Epithelial cell of proximal tubule (primary cell): ENCODE data around the gene ANKRD42. TPM values are rescaled to one million over a fixed set of nuclear protein-coding genes. Genes with fewer than 3 reads are reported as not detected.

Source experiments
- DNase-seq: peaks from one replicate; pipeline ENCODE4 v3.0.0-alpha.2; 2011; ENCODE audit warnings: low read depth
- H3K4me3 ChIP-seq: 2 replicates; pipeline ENCODE4 v1.5.1; 2011; ENCODE audit warnings: low read depth, mild to moderate bottlenecking, low read length
- total RNA-seq: library from RNA; depleted of rRNA; stranded (reverse); fragments of >200 nt; gene quantifications from 2 replicates; pipeline ENCODE4 v1.2.3, GENCODE V29; 2015
- TF ChIP-seq, protein P1 (sequence below): conservative IDR thresholded peaks from 2 replicates; pipeline ENCODE4 v1.5.1; 2012; ENCODE audit warnings: low read depth, mild to moderate bottlenecking, low read length

ANKRD42 gene
- total RNA-seq, 1 donor from 2014 or later = 5.3 TPM

GRCh38 chr11:83156144-83156995 is 37.1 kb upstream of the ANKRD42 start:
- peak; percentile 98 for DNase-seq
- TF ChIP-seq, protein P1, sequence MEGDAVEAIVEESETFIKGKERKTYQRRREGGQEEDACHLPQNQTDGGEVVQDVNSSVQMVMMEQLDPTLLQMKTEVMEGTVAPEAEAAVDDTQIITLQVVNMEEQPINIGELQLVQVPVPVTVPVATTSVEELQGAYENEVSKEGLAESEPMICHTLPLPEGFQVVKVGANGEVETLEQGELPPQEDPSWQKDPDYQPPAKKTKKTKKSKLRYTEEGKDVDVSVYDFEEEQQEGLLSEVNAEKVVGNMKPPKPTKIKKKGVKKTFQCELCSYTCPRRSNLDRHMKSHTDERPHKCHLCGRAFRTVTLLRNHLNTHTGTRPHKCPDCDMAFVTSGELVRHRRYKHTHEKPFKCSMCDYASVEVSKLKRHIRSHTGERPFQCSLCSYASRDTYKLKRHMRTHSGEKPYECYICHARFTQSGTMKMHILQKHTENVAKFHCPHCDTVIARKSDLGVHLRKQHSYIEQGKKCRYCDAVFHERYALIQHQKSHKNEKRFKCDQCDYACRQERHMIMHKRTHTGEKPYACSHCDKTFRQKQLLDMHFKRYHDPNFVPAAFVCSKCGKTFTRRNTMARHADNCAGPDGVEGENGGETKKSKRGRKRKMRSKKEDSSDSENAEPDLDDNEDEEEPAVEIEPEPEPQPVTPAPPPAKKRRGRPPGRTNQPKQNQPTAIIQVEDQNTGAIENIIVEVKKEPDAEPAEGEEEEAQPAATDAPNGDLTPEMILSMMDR = no peak
- H3K4me3 ChIP-seq = peak overlapping the region; percentile 62

GRCh38 chr11:83156996-83157593 is 36.4 kb upstream of the ANKRD42 start, which contains the start of gene PCF11:
TSS of gene PCF11 (plus strand) at chr11:83157131. CDS start at chr11:83157440, 309 bp downstream.
- H3K4me3 ChIP-seq = peak within 1 kb of the TSS; percentile 82
- DNase-seq = no peak
- TF ChIP-seq, protein P1 = no peak

DNA sequence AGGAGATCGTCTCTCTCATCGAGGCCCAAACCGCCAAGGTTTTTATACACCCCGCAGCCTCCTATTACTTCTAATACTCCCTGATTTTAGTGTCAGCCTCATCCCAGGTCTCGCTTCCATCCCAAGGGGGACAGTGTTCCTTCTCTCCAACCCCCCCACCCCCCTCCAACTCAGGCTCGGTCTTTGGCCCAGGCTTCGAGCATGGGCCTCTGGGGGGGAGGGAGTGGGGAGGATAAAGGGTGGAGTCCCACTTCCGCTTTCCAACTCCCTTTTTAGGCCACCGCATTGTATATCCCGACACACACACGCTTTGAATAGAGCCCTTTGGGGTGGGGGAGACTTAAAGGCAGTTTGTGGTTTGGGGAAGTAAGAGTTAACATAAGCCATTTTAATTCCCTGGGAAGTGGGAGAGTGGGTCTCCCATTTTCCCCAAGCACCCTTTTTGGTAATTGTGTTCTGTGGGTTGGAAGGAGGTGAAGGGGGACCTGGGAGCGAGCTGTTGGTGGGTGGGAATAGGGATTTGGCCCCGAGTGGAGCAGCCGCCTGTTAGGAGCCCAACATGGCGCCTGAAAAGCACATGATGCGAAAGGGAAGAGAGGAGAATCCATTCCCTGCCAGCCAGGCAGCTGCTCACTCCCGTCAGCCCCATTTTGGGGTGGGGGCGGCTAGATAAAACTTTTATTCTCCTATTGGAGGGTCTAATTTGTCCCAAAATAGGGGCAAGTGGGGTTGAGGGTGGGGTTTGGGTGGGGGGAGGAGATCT is 35.7 kb upstream of the ANKRD42 start:
- DNase-seq = no peak
- TF ChIP-seq, protein P1 = no peak

DNA sequence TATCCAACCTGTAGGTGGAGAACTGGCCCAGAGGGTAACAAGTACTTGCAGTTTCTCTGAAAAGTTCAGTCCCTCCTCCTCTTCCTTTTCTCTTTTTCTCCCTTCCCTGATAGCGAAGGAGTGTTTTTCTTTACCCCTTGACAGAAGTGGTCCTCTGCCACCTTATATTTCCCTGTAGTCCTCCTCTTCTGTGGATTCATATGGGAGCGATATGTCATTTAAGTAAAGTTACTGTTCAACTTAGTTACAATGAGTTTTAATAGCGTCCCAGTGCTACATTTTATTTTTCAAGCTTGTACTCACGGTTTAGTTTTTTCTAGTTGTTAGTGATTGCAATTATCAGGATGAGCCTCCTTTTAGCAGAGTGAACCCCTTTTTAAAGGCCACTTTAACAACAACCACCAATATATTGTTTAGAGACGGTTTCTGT is 35.1 kb upstream of the ANKRD42 start:
- DNase-seq = no peak
- TF ChIP-seq, protein P1 = no peak
- peak overlapping the region; percentile 82 for H3K4me3 ChIP-seq

More for the DNA sequence above, 35.7 kb upstream of the ANKRD42 start:
- peak overlapping the region; percentile 82 for H3K4me3 ChIP-seq

DNA sequence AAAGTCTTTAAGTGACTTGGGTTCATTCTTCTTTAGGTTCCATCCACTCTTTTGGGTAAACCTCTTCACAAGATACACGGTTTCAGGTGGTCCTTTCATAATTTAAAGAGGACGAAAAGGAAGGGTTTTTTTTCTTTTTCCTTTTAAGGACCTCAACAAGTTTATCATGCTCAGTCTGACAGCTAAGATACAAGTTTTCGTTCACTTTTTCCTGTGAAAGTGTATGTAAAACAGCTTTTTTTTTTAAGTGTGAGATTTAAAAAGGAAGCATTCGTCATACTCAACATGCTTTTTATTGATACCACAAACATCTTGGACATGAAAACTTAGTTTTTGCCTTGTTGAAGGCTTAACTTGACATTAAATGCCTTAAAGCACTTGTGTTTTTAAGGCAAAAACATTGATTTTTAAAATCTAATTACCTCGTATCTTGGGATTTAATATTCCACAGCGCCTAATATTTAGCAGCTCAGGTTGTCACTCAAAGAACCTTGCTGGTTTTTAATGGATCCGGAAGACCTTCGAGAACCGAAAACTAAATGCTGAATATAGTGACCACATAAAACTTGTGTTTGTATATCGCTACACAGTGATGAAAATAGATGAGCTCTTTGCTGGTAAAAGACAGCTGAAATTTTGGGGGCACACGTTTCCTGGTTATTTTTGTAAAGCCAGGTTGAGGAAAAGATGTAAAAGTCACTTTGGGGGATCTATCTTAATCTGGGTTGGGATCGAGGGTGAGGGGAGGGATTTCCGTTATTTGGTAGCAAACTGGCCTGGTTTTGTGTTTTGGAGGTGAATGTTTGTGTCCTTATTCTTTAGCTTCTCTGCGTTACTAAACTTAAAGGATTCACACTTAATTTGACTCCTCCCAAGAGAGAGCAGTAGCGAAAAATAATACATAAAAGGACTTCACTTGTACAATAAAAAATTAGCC is 34.3 kb upstream of the ANKRD42 start:
- no peak for DNase-seq
- peak overlapping the region; percentile 82 for H3K4me3 ChIP-seq
- TF ChIP-seq, protein P1 = no peak
